H1 (cell line): ENCODE results near the gene PHLPP2. TPM values are rescaled to one million over a fixed set of nuclear protein-coding genes. Genes with fewer than 3 reads are reported as not detected.

Source experiments
- CBX5 ChIP-seq: fragments of 300-800, 300-1000 bp; sonication (generic); IDR thresholded peaks from 2 replicates; pipeline ENCODE4 v1.7.1; 2016; ENCODE audit warnings: antibody characterized with exemption, low read length, low read depth
- KDM4A ChIP-seq: IDR thresholded peaks from one replicate; pipeline ENCODE4 v1.7.1; 2012; ENCODE audit warnings: low read depth, mild to moderate bottlenecking, moderate library complexity, low read length, inconsistent platforms; ENCODE audit not compliant: severe bottlenecking
- RNF2 ChIP-seq: fragments of 200-900, 300-1000 bp; sonication (generic); IDR thresholded peaks from 2 replicates; pipeline ENCODE4 v1.7.1; 2016; ENCODE audit warnings: borderline replicate concordance, low read depth, mild to moderate bottlenecking, antibody characterized with exemption, low read length; ENCODE audit not compliant: poor library complexity, severe bottlenecking; ENCODE audit errors: missing control alignments
- SIN3A ChIP-seq, 2 experiments: IDR thresholded peaks in 1 of 2; conservative IDR thresholded peaks in 1 of 2; 2 replicates each; pipeline ENCODE4 v1.6.1; 2011 to 2012; ENCODE audit warnings: low read length in 2 of 2, improper control_type of control experiment in 1 of 2, low read depth in 1 of 2, mild to moderate bottlenecking in 1 of 2
- SRF ChIP-seq: IDR thresholded peaks from 2 replicates; pipeline ENCODE4 v1.6.1; 2011; ENCODE audit warnings: mild to moderate bottlenecking, low read depth, low read length, moderate library complexity
- SUZ12 ChIP-seq: fragments of 200-600 bp; sonication (generic); IDR thresholded peaks from 2 replicates; pipeline ENCODE4 v1.6.1; 2012; ENCODE audit warnings: mild to moderate bottlenecking, inconsistent platforms, low read length, moderate library complexity, mixed read lengths
- polyA plus RNA-seq, 7 experiments: library from polyadenylated mRNA; depleted of rRNA in 3 of 7; stranded (reverse) in 5 of 7; unstranded in 2 of 7; fragments of >200 nt in 5 of 7; fragments of 200-250 nt in 2 of 7; gene quantifications; 1 replicate in 5 of 7; 2 replicates in 1 of 7; 4 replicates in 1 of 7; pipeline versions ENCODE4 v1.2.1 to v1.2.3, GENCODE V29; 2011 to 2013; ENCODE audit warnings: missing spikeins in 2 of 7, mixed read lengths in 2 of 7
- total RNA-seq: library from RNA; stranded (reverse); fragmentation: NEBNext Ultra II Directional; extraction: Animal tissue kit (Norgen Biotek cat#: 25700); gene quantifications from 2 replicates; pipeline ENCODE4 v1.2.1, GENCODE V29; 2021

Gene PHLPP2
- total and polyA plus RNA-seq, 2 of the 8 experiments (the other 6 are each of a cell fraction or from before 2014, with no cell fraction given) = 7.3 to 12.9 TPM

GRCh38 chr16:71724320-71724751 lies at the start of gene PHLPP2 (continued):
- TF ChIP-seq KDM4A = no peak
- no peak for TF ChIP-seq SUZ12
- no peak for TF ChIP-seq CBX5
- TF ChIP-seq SRF = no peak
- no peak for TF ChIP-seq RNF2
- no peak for TF ChIP-seq SIN3A (conservative IDR thresholded peaks at IDR 0.05 in 1 of 2, IDR thresholded peaks at IDR 0.05 in 1 of 2; ENCODE audit: low read depth in 1 of 2, low read length in 2 of 2)
